GM18907 (cell line): Measurements from ENCODE around the gene CCDC127.

Experiments
- ATAC-seq: cut with Tn5 transposase; IDR thresholded peaks from one replicate; pipeline ENCODE4 v1.9.1; 2021; ENCODE audit warnings: mild to moderate bottlenecking, moderate library complexity; ENCODE audit not compliant: unreplicated experiment

Gene CCDC127

GRCh38 chr5:160921-161802 is 56.8 kb downstream of the CCDC127 start:
- no peak for ATAC-seq

DNA sequence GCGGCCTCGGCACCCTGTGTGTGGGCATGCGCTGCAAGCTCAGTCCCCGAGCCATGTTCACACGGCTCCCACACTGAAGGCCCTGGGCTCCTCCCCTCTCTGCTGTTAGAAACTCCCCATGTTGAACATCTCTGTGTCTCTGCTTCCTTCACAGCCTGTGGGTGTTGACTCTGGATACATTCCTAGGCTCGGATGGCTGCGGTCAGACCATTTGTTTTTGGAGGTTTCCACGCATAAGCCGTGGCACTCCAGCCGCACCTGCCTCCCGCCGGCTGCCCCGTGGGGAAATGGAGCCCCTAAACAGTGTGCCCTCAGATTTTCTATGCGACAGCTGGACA is 57.8 kb downstream of the CCDC127 start:
- no peak for ATAC-seq

DNA sequence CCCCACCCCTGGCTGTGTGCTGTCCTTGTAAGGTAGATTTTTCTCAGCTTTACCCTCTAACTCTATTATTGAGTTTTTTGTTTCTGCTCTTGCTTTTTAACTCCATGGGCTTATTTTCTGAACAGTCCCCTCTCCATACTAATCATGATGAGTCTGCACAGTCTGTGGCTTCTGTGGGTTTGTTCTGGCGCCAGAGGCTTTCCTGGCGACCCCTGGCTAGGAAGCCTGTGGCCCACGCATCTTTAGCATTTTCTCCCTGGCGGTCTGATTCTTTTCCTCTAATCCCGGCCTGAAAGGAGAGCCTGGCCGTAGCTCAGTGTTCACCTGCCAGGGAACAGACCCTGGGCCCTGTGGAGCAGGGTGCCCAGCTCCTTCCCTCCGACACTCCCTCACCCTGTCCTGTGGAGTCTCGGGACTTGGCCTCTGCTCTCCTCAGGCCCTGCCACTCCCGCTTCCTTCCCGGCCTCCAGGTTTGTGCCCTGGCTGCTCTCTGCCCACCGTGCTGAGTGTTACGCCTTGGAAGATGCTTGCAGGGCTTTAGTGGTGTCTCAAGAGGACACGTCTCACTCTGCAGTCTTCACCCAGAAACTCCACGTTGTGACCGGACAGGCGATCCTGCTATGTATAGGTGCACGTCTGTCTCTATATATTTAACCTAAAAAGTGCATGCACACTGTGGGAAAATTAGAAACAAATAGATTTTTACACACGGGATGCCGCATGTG is 58.3 kb downstream of the CCDC127 start:
- ATAC-seq, result no peak

GRCh38 chr5:158807-159447 is 59.0 kb downstream of the CCDC127 start:
- no peak for ATAC-seq

- no peak for ATAC-seq
Measured at GRCh38 chr5:157801-158200, 60.2 kb downstream of the CCDC127 start.

GRCh38 chr5:157126-157715 is 60.7 kb downstream of the CCDC127 start:
- ATAC-seq, result no peak

DNA sequence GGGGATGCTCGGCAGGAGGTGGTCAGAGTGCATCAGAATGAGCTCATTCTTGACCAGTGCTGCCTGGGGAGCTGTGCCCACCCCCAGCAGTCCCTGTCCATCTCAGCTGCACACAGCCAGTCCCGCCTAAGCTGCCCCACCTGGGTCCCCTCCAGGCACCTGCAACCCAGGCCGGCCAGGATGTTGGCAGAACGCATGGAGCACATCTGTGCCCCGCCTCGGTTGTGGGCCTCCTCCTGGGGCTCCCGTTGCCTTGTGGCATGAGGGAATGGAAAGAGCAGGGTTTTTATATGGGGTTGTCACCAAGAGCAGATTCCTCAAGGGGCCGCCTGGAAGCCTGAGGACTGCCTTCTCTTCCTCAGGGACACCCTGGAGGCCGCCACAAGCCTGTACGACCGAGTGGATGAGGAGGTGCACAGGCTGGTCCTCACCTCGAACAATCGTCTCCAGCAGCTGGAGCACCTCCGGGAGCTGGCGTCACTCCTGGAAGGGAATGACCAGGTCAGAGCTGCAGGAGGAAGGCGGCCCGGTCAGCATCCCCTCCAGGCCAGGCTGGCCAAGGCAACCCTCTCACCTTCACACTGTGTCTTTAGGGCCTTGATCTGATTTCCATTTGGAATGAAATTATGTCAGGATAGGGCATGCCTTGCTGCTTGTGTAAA is 61.4 kb downstream of the CCDC127 start:
- no peak for ATAC-seq

- no peak for ATAC-seq
Measured at GRCh38 chr5:155651-156410, 62.1 kb downstream of the CCDC127 start.

DNA sequence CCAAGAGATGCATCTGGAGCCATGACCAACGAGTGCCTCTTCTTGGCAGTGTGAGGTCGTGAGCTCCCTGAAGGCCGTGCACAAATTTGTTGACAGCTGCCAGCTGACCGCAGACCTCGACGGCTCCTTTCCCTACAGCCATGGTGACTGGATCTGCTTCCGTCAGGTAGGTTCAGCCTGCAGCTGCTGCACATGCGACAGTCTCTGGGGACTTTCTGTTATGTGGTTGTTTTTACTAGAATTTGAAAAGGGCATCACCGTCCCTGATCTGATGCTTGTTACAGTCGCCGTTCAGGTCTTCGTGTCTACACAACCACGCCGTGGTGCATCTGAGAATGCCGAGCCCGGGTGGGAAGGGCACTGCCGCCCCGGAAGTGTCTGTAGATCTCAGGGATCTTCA is 63.1 kb downstream of the CCDC127 start:
- no peak for ATAC-seq

DNA sequence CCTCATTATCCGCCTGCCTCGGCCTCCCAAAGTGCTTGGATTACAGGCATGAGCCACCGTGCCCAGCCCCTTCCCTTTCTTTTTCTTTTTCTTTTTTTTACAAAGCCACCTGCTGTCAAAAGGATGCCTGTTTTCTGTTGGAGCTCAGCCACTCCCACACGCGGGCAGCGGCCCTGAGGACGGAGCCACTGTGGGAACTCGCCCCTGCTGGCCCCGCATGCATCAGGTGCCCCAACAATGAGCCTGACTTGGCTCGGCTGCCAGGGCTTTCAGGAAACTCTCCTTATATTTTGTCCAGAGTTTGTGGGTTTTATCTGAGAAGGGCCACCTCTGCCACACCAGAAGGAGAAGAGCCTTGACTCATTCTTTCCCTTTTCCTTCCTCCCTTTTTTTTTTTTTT is 63.7 kb downstream of the CCDC127 start:
- no peak for ATAC-seq

DNA sequence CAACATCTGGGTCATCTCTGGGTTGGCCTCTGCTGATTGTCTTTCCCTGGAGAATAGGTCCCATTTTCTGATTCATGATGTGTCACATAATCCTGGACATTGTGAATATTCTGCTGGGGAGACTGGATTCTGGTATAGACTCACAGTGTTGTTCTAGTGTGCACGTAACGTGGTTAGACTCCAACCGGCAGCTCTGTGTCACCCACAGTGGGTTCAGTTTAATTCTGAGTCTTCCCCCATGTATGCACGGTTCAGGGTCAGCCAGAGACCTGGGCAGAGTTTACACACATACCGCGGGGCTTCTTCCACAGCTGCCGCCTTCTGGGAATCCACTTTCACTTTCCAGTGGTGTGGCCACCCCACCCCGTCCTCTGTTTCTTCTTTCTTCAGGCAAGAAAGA is 64.7 kb downstream of the CCDC127 start:
- no peak for ATAC-seq

GRCh38 chr5:152077-152476 is 65.9 kb downstream of the CCDC127 start:
- no peak for ATAC-seq

DNA sequence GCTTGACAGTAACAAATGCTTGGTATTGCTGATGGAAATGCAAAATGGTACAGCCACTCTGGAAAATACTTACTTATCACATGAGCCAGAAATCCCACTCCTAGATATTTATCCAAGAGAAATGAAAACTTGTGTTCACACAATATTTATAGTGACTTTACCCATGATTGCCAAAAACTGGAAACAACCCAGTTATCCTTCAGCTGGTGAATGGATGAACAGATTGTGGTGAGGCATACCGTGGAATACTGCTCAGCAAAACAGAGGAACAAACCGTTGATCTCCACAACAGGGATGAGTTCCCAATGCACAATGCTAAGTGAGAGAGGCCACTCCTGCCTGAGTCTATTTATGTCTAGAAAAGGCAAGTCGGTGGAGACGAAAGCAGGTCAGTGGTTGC is 67.2 kb downstream of the CCDC127 start:
- ATAC-seq, result no peak

DNA sequence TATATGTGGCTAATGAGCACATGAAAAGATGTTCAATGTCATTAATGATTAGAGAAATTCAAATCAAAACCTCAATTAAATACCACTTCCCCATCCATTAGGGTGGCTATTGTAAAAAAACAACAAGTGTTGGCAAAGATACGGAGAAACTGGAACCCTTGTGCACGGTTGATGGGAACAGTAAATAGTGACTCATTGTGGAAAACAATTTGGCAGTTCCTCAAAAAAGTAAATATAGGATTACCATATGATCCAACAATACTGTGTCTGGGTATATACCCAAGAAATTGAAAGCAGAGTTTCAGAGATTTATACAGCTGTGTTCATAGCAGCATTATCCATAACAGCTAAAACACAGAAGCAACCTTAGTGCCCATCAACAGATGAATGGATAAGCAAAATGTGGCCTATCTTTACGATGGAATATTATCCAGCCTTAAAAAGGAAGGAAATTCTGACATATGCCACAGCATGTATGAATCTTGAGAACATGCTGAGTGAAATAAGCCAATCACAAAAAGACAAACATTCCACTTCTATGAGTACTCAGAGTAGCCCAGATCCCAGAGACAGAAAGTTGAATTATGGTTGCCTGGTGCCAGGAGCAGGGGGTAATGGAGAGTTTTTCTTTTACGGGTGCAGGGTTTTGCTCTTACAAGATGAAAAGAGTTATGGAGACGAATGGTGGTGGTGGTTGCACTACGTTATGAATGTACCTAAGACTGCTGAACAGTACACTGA is 68.0 kb downstream of the CCDC127 start:
- ATAC-seq, result no peak

DNA sequence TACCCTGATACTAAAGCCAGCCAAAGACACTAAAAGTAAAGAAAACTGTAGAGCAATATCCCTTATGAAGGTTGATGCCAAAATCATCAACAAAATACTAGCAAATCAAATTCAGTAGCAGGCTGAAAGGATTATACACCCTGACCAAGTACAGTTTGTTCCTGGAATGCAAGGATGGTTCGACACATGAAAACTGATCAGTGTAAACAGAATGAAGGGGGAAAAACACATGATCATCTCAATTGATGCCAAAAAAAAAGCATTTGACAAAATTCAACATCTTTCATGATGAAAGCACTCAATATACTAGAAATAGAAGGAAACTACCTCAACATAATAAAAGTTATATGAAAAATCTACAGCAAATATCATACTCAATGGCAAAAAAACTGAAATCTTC is 70.2 kb downstream of the CCDC127 start:
- ATAC-seq, result no peak
